Activated CD4-positive, alpha-beta memory T cell treated with anti-CD3 and anti-CD28 coated beads for 36 hours (primary cell): ENCODE data around the gene SLC38A10. TPM values are rescaled to one million over a fixed set of nuclear protein-coding genes. Genes with fewer than 3 reads are reported as not detected.

Source experiments
- CTCF ChIA-PET: fragments of 350-600 bp; sonication (Branson Sonifier 250); formaldehyde crosslinking; loops from one replicate; lab custom pipeline; 2021; ENCODE audit warnings: antibody characterized with exemption, inconsistent platforms; lab: Charles Lee
- POLR2A ChIA-PET: fragments of 350-600 bp; sonication (Branson Sonifier 250); formaldehyde crosslinking; loops from one replicate; lab custom pipeline; 2021; ENCODE audit warnings: antibody characterized with exemption; lab: Charles Lee
- DNase-seq: peaks from one replicate; pipeline ENCODE4 v3.0.0-alpha.2; 2020
- H3K27ac Mint-ChIP-seq: one replicate; pipeline ENCODE4 v1.8.0; 2021; ENCODE audit warnings: mixed read lengths
- H3K27me3 Mint-ChIP-seq: one replicate; pipeline ENCODE4 v1.8.0; 2021; ENCODE audit warnings: mixed read lengths
- H3K36me3 Mint-ChIP-seq: one replicate; pipeline ENCODE4 v1.8.0; 2021; ENCODE audit warnings: mixed read lengths
- H3K4me1 Mint-ChIP-seq: one replicate; pipeline ENCODE4 v1.8.0; 2021; ENCODE audit warnings: low read depth, mixed read lengths
- H3K4me3 Mint-ChIP-seq: one replicate; pipeline ENCODE4 v1.8.0; 2021; ENCODE audit warnings: mild to moderate bottlenecking, mixed read lengths
- H3K9me3 Mint-ChIP-seq: one replicate; pipeline ENCODE4 v1.8.0; 2021; ENCODE audit warnings: mixed read lengths
- intact Hi-C: fragments of 100-400 bp; cut with micrococcal nuclease; formaldehyde crosslinking; loops from one replicate; pipeline ENCODE4 v1.15.1; 2023
- total RNA-seq, 2 experiments: library from RNA; stranded (reverse); gene quantifications; one replicate each; pipeline ENCODE4 v1.2.3, GENCODE V29; 2021

SLC38A10 gene
- total RNA-seq, 2 experiments from 2014 or later: 60.7 to 60.9 TPM

- ChIA-PET POLR2A (interaction anchor here (1.0 kb wide), 1 partner anchor 14 kb away, joined by 3 read pairs; no protein-coding TSS in a partner anchor), CTCF (interaction anchor here (0.6 to 2.6 kb wide), 19 partner anchors 8 to 599 kb away, joined by 3 to 29 read pairs (median 3); partner anchors contain the start of genes NPLOC4, SLC38A10 and TSPAN10)
- peaks cover 14% of the 10 kb centered on the region for H3K36me3 Mint-ChIP-seq
- H3K9me3 Mint-ChIP-seq: no peaks in the 10 kb centered on the region
- intact Hi-C loops: loop anchor here (2.0 to 5.0 kb wide), 2 partner anchors 41 to 229 kb away; partner anchors contain the start of gene SLC38A10
- H3K27ac Mint-ChIP-seq: no peak overlapping the region
- DNase-seq: peak; percentile 65
- peaks cover 3% of the 10 kb centered on the region for H3K4me1 Mint-ChIP-seq
- H3K27me3 Mint-ChIP-seq: no peaks in the 10 kb centered on the region
- H3K4me3 Mint-ChIP-seq: no peak overlapping the region
Measured at GRCh38 chr17:81253358-81254131, 41.6 kb downstream of the SLC38A10 start.

GRCh38 chr17:81252987-81253329 is 42.1 kb downstream of the SLC38A10 start:
- no peak overlapping the region for H3K4me3 Mint-ChIP-seq
- no peak for DNase-seq
- CTCF ChIA-PET: interaction anchor here (0.6 to 2.6 kb wide), 16 partner anchors 14 to 600 kb away, joined by 3 to 29 read pairs (median 3); partner anchors contain the start of genes NPLOC4, SLC38A10 and TSPAN10
- peaks cover 14% of the 10 kb centered on the region for H3K36me3 Mint-ChIP-seq
- H3K27me3 Mint-ChIP-seq: no peaks in the 10 kb centered on the region
- H3K9me3 Mint-ChIP-seq: no peaks in the 10 kb centered on the region
- no peak overlapping the region for H3K27ac Mint-ChIP-seq
- H3K4me1 Mint-ChIP-seq: peaks cover 3% of the 10 kb centered on the region
- intact Hi-C loops: loop anchor here (2.0 to 5.0 kb wide), 2 partner anchors 42 to 229 kb away; partner anchors contain the start of gene SLC38A10
- POLR2A ChIA-PET: interaction anchor here (1.0 kb wide), 1 partner anchor 13 kb away, joined by 3 read pairs; no protein-coding TSS in a partner anchor

- H3K36me3 Mint-ChIP-seq: peaks cover 14% of the 10 kb centered on the region
- no peak for DNase-seq
- intact Hi-C loops: loop anchor here (2.0 to 5.0 kb wide), 2 partner anchors 42 to 230 kb away; partner anchors contain the start of gene SLC38A10
- no peaks in the 10 kb centered on the region for H3K9me3 Mint-ChIP-seq
- CTCF ChIA-PET: interaction anchor here (0.6 to 2.6 kb wide), 16 partner anchors 14 to 601 kb away, joined by 3 to 29 read pairs (median 3); partner anchors contain the start of genes NPLOC4, SLC38A10 and TSPAN10
- POLR2A ChIA-PET: interaction anchor here (1.0 kb wide), 1 partner anchor 13 kb away, joined by 3 read pairs; no protein-coding TSS in a partner anchor
- H3K4me1 Mint-ChIP-seq: peaks cover 3% of the 10 kb centered on the region
- H3K27ac Mint-ChIP-seq: no peak overlapping the region
- H3K4me3 Mint-ChIP-seq: no peak overlapping the region
- no peaks in the 10 kb centered on the region for H3K27me3 Mint-ChIP-seq
Measured at GRCh38 chr17:81252326-81252986, 42.7 kb downstream of the SLC38A10 start.

GRCh38 chr17:81251709-81252301 is 43.3 kb downstream of the SLC38A10 start:
- peaks cover 3% of the 10 kb centered on the region for H3K4me1 Mint-ChIP-seq
- peaks cover 14% of the 10 kb centered on the region for H3K36me3 Mint-ChIP-seq
- H3K27me3 Mint-ChIP-seq: no peaks in the 10 kb centered on the region
- CTCF ChIA-PET: interaction anchor here (2.6 kb wide), 1 partner anchor 232 kb away, joined by 29 read pairs; no protein-coding TSS in a partner anchor
- DNase-seq: no peak
- no peak overlapping the region for H3K27ac Mint-ChIP-seq
- intact Hi-C loops: loop anchor here (2.0 to 5.0 kb wide), 2 partner anchors 43 to 230 kb away; partner anchors contain the start of gene SLC38A10
- H3K9me3 Mint-ChIP-seq: no peaks in the 10 kb centered on the region
- H3K4me3 Mint-ChIP-seq: no peak overlapping the region
- POLR2A ChIA-PET: no interaction called here

- intact Hi-C loops: loop anchor here (5.0 kb wide), 1 partner anchor 231 kb away; no protein-coding TSS in a partner anchor
- H3K27me3 Mint-ChIP-seq: no peaks in the 10 kb centered on the region
- peaks cover 14% of the 10 kb centered on the region for H3K36me3 Mint-ChIP-seq
- POLR2A ChIA-PET: no interaction called here
- H3K27ac Mint-ChIP-seq: no peak overlapping the region
- DNase-seq: no peak
- H3K4me1 Mint-ChIP-seq: peaks cover 3% of the 10 kb centered on the region
- CTCF ChIA-PET: interaction anchor here (2.6 kb wide), 1 partner anchor 233 kb away, joined by 29 read pairs; no protein-coding TSS in a partner anchor
- H3K9me3 Mint-ChIP-seq: no peaks in the 10 kb centered on the region
- H3K4me3 Mint-ChIP-seq: no peak overlapping the region
Measured at GRCh38 chr17:81251094-81251708, 43.9 kb downstream of the SLC38A10 start.

- CTCF ChIA-PET: interaction anchor here (0.9 kb wide), 1 partner anchor 17 kb away, joined by 3 read pairs; no protein-coding TSS in a partner anchor
- intact Hi-C loops: loop anchor here (5.0 kb wide), 1 partner anchor 232 kb away; no protein-coding TSS in a partner anchor
Measured at GRCh38 chr17:81250286-81251093, 44.6 kb downstream of the SLC38A10 start.

GRCh38 chr17:81249223-81250040 is 45.7 kb downstream of the SLC38A10 start:
- ChIA-PET CTCF (no interaction called here), POLR2A (no interaction called here)
- H3K4me3 Mint-ChIP-seq: no peak overlapping the region
- H3K27me3 Mint-ChIP-seq: no peaks in the 10 kb centered on the region
- no peak overlapping the region for H3K27ac Mint-ChIP-seq
- H3K36me3 Mint-ChIP-seq: peaks cover 14% of the 10 kb centered on the region
- no peak for DNase-seq
- H3K9me3 Mint-ChIP-seq: no peaks in the 10 kb centered on the region
- intact Hi-C loops: loop anchor here (5.0 kb wide), 1 partner anchor 233 kb away; no protein-coding TSS in a partner anchor
- H3K4me1 Mint-ChIP-seq: peaks cover 11% of the 10 kb centered on the region

More at GRCh38 chr17:81250286-81251093, 44.6 kb downstream of the SLC38A10 start:
- H3K27me3 Mint-ChIP-seq: no peaks in the 10 kb centered on the region
- peaks cover 3% of the 10 kb centered on the region for H3K4me1 Mint-ChIP-seq
- peaks cover 14% of the 10 kb centered on the region for H3K36me3 Mint-ChIP-seq
- no peaks in the 10 kb centered on the region for H3K9me3 Mint-ChIP-seq
- no peak for DNase-seq
- H3K4me3 Mint-ChIP-seq: no peak overlapping the region
- no peak overlapping the region for H3K27ac Mint-ChIP-seq
- POLR2A ChIA-PET: no interaction called here

- H3K27ac Mint-ChIP-seq: no peak overlapping the region
- no peaks in the 10 kb centered on the region for H3K9me3 Mint-ChIP-seq
- peaks cover 14% of the 10 kb centered on the region for H3K36me3 Mint-ChIP-seq
- POLR2A ChIA-PET: no interaction called here
- no peak for DNase-seq
- peaks cover 11% of the 10 kb centered on the region for H3K4me1 Mint-ChIP-seq
- no peaks in the 10 kb centered on the region for H3K27me3 Mint-ChIP-seq
- CTCF ChIA-PET: no interaction called here
- intact Hi-C loops: no loop called here
- no peak overlapping the region for H3K4me3 Mint-ChIP-seq
Measured at GRCh38 chr17:81248649-81249048, 46.5 kb downstream of the SLC38A10 start.

GRCh38 chr17:81247339-81247990 is 47.6 kb downstream of the SLC38A10 start:
- no peak overlapping the region for H3K27ac Mint-ChIP-seq
- no peaks in the 10 kb centered on the region for H3K9me3 Mint-ChIP-seq
- POLR2A ChIA-PET: interaction anchor here (1.1 kb wide), 1 partner anchor 9 kb away, joined by 3 read pairs; the partner anchor contains the start of genes NDUFAF8 and TEPSIN
- DNase-seq: no peak
- peaks cover 8% of the 10 kb centered on the region for H3K36me3 Mint-ChIP-seq
- H3K27me3 Mint-ChIP-seq: no peaks in the 10 kb centered on the region
- H3K4me1 Mint-ChIP-seq: peaks cover 8% of the 10 kb centered on the region
- CTCF ChIA-PET: no interaction called here
- no peak overlapping the region for H3K4me3 Mint-ChIP-seq
- intact Hi-C loops: no loop called here
